GM19043 (cell line): ENCODE measurements around the gene WIZ.
"Not testable (repeated sequence)": the region's sequence is repeated elsewhere in the genome, so short reads cannot be mapped to it uniquely, and the experiment has no call there.

ENCODE experiments used
- ATAC-seq: cut with Tn5 transposase; IDR thresholded peaks from one replicate; pipeline ENCODE4 v1.9.1; 2021; ENCODE audit warnings: low read depth; ENCODE audit not compliant: unreplicated experiment

The WIZ gene

GRCh38 chr19:15417699-15418098, 32.1 kb downstream of the WIZ start:
- ATAC-seq = no peak

GRCh38 chr19:15412832-15413231, 36.9 kb downstream of the WIZ start:
- ATAC-seq = no peak

GRCh38 chr19:15411351-15411750, 38.4 kb downstream of the WIZ start:
- not testable (repeated sequence) for ATAC-seq

GRCh38 chr19:15404780-15405211, 45.0 kb downstream of the WIZ start:
- no peak for ATAC-seq

GRCh38 chr19:15404097-15404779, 45.5 kb downstream of the WIZ start:
- ATAC-seq = no peak

GRCh38 chr19:15403151-15403531, 46.6 kb downstream of the WIZ start:
- no peak for ATAC-seq

- ATAC-seq = no peak
Measured at GRCh38 chr19:15402411-15403150, 47.2 kb downstream of the WIZ start.

- no peak for ATAC-seq
Measured at GRCh38 chr19:15401397-15401710, 48.4 kb downstream of the WIZ start.

GRCh38 chr19:15400521-15401396, 49.0 kb downstream of the WIZ start:
- ATAC-seq = no peak

- no peak for ATAC-seq
Measured at GRCh38 chr19:15399635-15400034, 50.1 kb downstream of the WIZ start.

GRCh38 chr19:15399234-15399515, 50.6 kb downstream of the WIZ start:
- ATAC-seq = no peak

- ATAC-seq = no peak
Measured at GRCh38 chr19:15398501-15399233, 51.1 kb downstream of the WIZ start.

GRCh38 chr19:15397782-15398181, 52.0 kb downstream of the WIZ start:
- ATAC-seq = no peak

GRCh38 chr19:15397236-15397635, 52.5 kb downstream of the WIZ start:
- no peak for ATAC-seq

- no peak for ATAC-seq
Measured at GRCh38 chr19:15396436-15396835, 53.3 kb downstream of the WIZ start.

GRCh38 chr19:15395251-15395650, 54.5 kb downstream of the WIZ start:
- ATAC-seq = not testable (repeated sequence)

GRCh38 chr19:15394426-15394825, 55.3 kb downstream of the WIZ start:
- ATAC-seq = no peak

- no peak for ATAC-seq
Measured at GRCh38 chr19:15393963-15394362, 55.8 kb downstream of the WIZ start.

GRCh38 chr19:15390814-15391213, 58.9 kb downstream of the WIZ start:
- no peak for ATAC-seq

- no peak for ATAC-seq
Measured at GRCh38 chr19:15381864-15382263, 67.9 kb downstream of the WIZ start.

- ATAC-seq = no peak
Measured at GRCh38 chr19:15381429-15381828, 68.3 kb downstream of the WIZ start.
